ENCODE results near the gene MSRB1.
A peak's percentile ranks its signal among the peaks of the same experiment; 100 is the strongest.
"Not testable (repeated sequence)": the region's sequence is repeated elsewhere in the genome, so short reads cannot be mapped to it uniquely, and the experiment has no call there.

MSRB1 gene

DNA sequence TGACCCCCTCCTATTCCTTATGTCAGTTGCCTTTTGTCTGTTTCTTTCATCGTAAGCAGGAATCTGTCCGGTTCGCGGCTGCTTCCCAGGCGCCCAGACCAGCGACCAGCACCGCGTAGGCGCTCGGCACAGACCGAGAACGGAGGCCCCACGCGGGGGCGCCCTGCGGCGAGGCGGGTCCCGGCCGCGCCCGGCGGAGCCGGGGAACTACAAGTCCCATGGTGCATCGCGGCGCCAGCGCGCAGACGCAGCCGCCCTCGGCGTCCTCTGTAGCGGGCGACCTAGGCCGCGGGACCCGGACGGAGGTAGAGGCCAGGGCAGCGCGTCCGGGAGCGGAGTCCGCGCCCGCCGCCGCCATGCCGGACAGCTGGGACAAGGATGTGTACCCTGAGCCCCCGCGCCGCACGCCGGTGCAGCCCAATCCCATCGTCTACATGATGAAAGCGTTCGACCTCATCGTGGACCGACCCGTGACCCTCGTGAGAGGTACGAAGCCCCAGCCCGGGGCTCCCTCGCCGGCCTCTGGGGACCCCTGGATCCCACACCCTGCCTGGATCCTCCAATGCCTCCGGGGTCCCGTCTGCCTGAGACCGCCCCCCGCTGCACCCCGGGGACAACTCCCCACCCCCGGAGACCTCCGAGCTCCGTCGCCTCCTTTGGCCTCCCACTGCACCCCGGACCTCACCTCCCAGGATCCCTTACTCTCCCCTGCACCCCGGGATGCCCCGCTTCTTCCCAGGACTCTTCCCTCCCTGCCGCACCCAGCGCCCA is 16.5 kb upstream of the MSRB1 start, which contains the start of gene NDUFB10:
Gene NDUFB10, plus strand, starts transcription at position 270 of the 771 bp plus-strand sequence. Its CDS starts 87 bp downstream, at position 357.
- Histone ChIP-seq H3K4me3 (ENCODE audit: low read depth, low read length) (peak within 1 kb of the TSS; percentile 67), H3K36me3 (peaks cover 38% of the 10 kb centered on the region), H3K27me3 (ENCODE audit: insufficient read depth, low read depth, severe bottlenecking) (no peaks in the 10 kb centered on the region), H3K27ac (peak within 1 kb of the TSS; percentile 79), H3K9me3 (ENCODE audit: severe bottlenecking) (no peaks in the 10 kb centered on the region)
- DNase-seq: peak; percentile 94
- TF ChIP-seq CTCF (IDR thresholded peaks at IDR 0.05; ENCODE audit: low read depth, low read length): peak; percentile 83

GRCh38 chr16:1958715-1959268 is 15.8 kb upstream of the MSRB1 start:
- DNase-seq: no peak
- Histone ChIP-seq H3K36me3 (peaks cover 31% of the 10 kb centered on the region), H3K27me3 (ENCODE audit: insufficient read depth, low read depth, severe bottlenecking) (no peaks in the 10 kb centered on the region), H3K4me3 (ENCODE audit: low read depth, low read length) (no peak overlapping the region), H3K9me3 (ENCODE audit: severe bottlenecking) (no peaks in the 10 kb centered on the region), H3K27ac (peak overlapping the region; percentile 79)
- TF ChIP-seq CTCF (IDR thresholded peaks at IDR 0.05; ENCODE audit: low read depth, low read length): no peak

DNA sequence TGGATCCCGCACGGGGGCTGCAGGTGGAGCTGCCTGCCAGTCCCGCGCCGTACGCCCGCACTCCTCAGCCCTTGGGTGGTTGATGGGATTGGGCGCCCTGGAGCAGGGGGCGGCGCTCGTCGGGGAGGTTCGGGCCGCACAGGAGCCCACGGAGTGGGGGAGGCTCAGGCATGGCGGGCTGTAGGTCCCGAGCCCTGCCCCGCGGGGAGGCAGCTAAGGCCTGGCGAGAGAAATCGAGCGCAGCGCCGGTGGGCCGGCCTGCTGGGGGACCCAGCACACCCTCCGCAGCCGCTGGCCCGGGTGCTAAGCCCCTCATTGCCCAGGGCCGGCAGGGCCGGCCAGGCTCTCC is 15.1 kb upstream of the MSRB1 start:
- not testable (repeated sequence) for H3K4me3 ChIP-seq (ENCODE audit: low read depth, low read length); H3K27ac ChIP-seq; H3K27me3 ChIP-seq (ENCODE audit: insufficient read depth, low read depth, severe bottlenecking); DNase-seq; H3K9me3 ChIP-seq (ENCODE audit: severe bottlenecking)
- peaks cover 25% of the 10 kb centered on the region for H3K36me3 ChIP-seq

DNA sequence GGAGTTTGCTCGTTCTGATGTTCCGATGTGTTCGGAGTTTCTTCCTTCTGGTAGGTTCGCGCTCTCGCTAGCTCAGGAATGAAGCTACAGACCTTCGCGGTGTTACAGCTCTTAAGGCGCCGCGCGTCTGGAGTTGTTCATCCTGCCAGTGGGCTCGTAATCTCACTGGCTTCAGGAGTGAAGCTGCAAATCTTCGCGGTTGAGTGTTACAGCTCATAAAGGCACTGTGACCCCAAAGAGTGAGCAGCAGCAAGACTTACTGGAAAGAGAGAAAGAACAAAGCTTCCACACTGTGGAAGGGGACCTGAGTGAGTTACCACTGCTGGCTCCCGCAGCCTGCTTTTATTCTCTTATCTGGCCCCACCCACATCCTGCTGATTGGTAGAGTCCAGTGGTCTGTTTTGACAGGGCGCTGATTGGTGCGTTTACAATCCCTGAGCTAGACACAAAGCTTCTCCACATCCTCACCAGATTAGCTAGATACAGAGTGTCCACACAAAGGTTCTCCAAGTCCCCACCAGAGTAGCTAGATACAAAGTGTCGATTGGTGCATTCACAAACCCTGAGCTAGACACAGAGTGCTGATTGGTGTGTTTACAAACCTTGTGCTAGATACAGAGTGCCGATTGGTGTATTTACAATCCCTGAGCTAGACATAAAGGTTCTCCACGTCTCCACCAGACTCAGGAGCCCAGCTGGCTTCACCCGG is 14.6 kb upstream of the MSRB1 start:
- not testable (repeated sequence) for H3K27ac ChIP-seq; H3K4me3 ChIP-seq (ENCODE audit: low read depth, low read length); H3K9me3 ChIP-seq (ENCODE audit: severe bottlenecking); H3K27me3 ChIP-seq (ENCODE audit: insufficient read depth, low read depth, severe bottlenecking); DNase-seq
- H3K36me3 ChIP-seq: peaks cover 19% of the 10 kb centered on the region

DNA sequence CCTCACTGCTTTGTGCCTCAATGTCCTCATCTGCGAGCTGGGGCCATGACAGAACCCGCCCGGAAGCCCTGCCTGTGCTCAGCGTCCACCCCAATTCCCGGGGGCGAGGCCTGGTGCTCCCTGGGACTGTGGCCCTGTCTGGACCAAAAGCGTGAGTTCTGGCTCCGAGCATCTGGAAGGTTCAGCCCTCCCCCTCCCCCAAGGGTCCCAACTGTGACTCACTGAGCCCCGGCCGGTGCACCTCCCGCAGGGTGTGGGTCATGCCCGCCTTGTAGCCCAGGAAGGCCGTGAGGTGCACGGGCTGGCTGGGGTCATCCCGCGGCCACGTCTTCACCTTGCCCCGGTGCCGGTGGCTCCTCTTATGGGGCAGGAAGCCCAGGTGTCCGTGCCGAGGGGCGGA is 10.7 kb upstream of the MSRB1 start:
- Histone ChIP-seq H3K36me3 (no peaks in the 10 kb centered on the region), H3K9me3 (ENCODE audit: severe bottlenecking) (no peaks in the 10 kb centered on the region), H3K27ac (peak overlapping the region; percentile 86), H3K27me3 (ENCODE audit: insufficient read depth, low read depth, severe bottlenecking) (no peaks in the 10 kb centered on the region), H3K4me3 (ENCODE audit: low read depth, low read length) (no peak overlapping the region)
- TF ChIP-seq CTCF (IDR thresholded peaks at IDR 0.05; ENCODE audit: low read depth, low read length): no peak
- DNase-seq: no peak

DNA sequence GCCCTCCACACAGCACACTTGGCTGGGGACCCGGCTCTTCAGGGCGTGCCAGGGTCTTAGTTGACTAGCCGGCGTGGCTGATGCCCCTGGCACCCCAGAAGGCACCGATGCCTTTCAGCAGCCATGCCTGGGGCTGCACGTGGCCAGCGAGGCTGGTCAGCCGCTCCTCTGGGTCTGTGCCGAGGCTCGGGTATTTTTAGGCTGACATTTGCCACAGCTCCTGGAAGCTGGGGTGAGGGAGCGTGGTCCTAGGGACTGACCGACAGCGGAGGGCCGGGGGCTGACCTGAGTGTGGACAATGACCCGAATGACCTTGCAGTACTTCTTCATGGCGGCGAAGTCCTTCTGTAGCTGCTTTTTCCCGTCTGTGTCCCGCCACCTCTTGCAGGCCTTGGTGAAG is 7.6 kb upstream of the MSRB1 start:
- H3K27ac ChIP-seq: no peak overlapping the region
- H3K27me3 ChIP-seq (ENCODE audit: insufficient read depth, low read depth, severe bottlenecking): no peaks in the 10 kb centered on the region
- no peak for DNase-seq
- H3K4me3 ChIP-seq (ENCODE audit: low read depth, low read length): no peak overlapping the region
- no peaks in the 10 kb centered on the region for H3K9me3 ChIP-seq (ENCODE audit: severe bottlenecking)
- TF ChIP-seq CTCF (IDR thresholded peaks at IDR 0.05; ENCODE audit: low read depth, low read length): no peak
- no peaks in the 10 kb centered on the region for H3K36me3 ChIP-seq
